NT2/D1 (cell line): Measurements from ENCODE around the gene TIMM8B.
"Not testable (repeated sequence)": the region's sequence is repeated elsewhere in the genome, so short reads cannot be mapped to it uniquely, and the experiment has no call there.

Source experiments
- DNase-seq: peaks from one replicate; pipeline ENCODE4 v3.0.0-alpha.2; 2011; ENCODE audit warnings: low read depth, low spot score
- H3K27me3 ChIP-seq: 2 replicates; pipeline ENCODE4 v1.6.0; 2011; ENCODE audit warnings: mild to moderate bottlenecking; ENCODE audit not compliant: insufficient read length, insufficient read depth
- H3K36me3 ChIP-seq: 2 replicates; pipeline ENCODE4 v1.6.1; 2011; ENCODE audit warnings: mild to moderate bottlenecking, low read length, mixed read lengths; ENCODE audit not compliant: insufficient read depth, insufficient read length
- H3K4me1 ChIP-seq: 2 replicates; pipeline ENCODE4 v1.5.1; 2011; ENCODE audit not compliant: insufficient read depth, insufficient read length
- H3K4me3 ChIP-seq: 2 replicates; pipeline ENCODE4 v1.5.1; 2011; ENCODE audit warnings: low read depth; ENCODE audit not compliant: insufficient read length
- H3K9ac ChIP-seq: 2 replicates; pipeline ENCODE4 v1.6.0; 2011; ENCODE audit warnings: low read depth; ENCODE audit not compliant: insufficient read length
- H3K9me3 ChIP-seq: 2 replicates; pipeline ENCODE4 v1.5.1; 2011; ENCODE audit warnings: mild to moderate bottlenecking, low read length; ENCODE audit not compliant: insufficient read depth
- SUZ12 ChIP-seq: IDR thresholded peaks from 2 replicates; pipeline ENCODE4 v1.6.1; 2011; ENCODE audit not compliant: insufficient read length, insufficient read depth; ENCODE audit errors: extremely low read depth
- YY1 ChIP-seq: IDR thresholded peaks from 2 replicates; pipeline ENCODE4 v1.6.1; 2011; ENCODE audit not compliant: insufficient read length, insufficient read depth
- ZNF274 ChIP-seq: IDR thresholded peaks from 2 replicates; pipeline ENCODE4 v1.6.1; 2011; ENCODE audit warnings: mild to moderate bottlenecking, low read depth, low read length

TIMM8B gene

DNA sequence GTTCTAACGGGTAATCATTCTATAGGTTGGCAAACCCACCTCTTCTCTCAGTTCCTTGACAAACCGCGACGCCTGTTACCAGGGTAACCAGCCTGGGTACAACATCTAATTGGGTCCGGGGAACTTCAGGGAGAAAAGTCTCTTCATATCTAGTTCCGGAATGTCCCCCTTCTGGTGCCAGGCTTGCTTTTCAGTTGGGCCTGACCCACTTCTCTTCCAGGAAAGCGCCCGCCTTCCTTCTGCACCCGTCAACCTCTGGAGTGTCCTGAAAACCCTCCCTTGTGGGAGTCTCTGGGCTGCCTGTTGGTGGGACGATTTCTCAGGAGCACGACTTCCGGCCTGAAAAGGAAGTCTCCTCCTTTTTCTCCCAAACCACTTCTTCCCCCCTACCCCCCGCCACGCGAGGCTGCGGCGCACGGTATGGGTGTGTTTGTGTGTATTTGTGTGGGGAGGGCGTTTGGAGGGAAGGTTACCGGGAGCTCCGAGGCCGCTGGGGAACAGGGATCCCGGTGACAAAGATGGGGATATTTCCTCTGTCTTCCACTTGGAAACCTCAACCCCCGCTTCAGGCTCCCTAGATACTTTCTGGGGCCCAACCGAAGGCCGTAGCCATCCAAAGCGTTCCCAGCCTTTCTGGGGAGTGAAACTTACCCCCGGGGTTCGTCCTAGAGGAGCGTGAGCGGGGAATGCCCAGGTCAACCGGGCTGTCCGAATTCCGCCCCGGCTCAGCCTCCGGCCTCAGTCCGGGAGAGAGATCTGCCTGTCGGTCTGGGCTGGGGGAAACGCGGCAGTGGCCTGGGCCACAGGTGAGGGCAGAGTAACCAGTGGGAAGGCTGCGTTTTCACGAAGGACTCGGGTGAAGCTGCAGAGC lies 12.4 kb downstream of the TIMM8B start, which contains the start of the genes NKAPD1 and PIH1D2:
TSS of gene NKAPD1 (plus strand) at position 359 of the 871 bp plus-strand sequence. CDS start 1,276 bp downstream, outside the sequence.
TSS of gene PIH1D2 (minus strand) at position 77 of the 871 bp plus-strand sequence. CDS start 843 bp downstream, outside the sequence.
- peaks cover 29% of the 10 kb centered on the region for H3K36me3 ChIP-seq
- H3K4me1 ChIP-seq, result no peaks in the 10 kb centered on the region
- TF ChIP-seq YY1 (no peak), ZNF274 (no peak), SUZ12 (no peak)
- H3K27me3 ChIP-seq, result no peaks in the 10 kb centered on the region
- peak; percentile 75 for DNase-seq
- H3K9ac ChIP-seq, result peak within 1 kb of the TSS; percentile 90
- peak within 1 kb of the TSS; percentile 94 for H3K4me3 ChIP-seq
- H3K9me3 ChIP-seq, result no peaks in the 10 kb centered on the region

DNA sequence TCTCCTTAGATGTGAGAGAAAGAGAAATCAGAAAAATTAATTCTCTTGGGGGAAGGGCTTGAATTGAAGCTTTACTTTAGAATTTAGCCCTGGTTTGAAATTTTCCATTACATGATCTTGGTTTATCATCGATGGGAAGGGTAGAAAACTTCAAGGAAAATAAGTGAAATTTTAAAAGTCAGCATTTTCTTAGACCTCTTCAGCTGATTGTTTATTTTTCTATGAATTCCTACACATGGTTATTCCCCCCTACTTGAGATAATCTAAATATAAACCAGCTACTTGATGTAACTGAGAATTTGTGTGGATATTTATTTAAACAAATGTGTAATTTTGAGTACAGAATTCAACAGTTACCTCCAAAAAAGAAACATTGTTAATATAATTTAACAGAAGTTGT lies 23.6 kb downstream of the TIMM8B start:
- H3K9ac ChIP-seq, result no peak overlapping the region
- TF ChIP-seq ZNF274 (no peak), YY1 (no peak), SUZ12 (no peak)
- H3K36me3 ChIP-seq, result peaks cover 49% of the 10 kb centered on the region
- no peaks in the 10 kb centered on the region for H3K27me3 ChIP-seq
- no peaks in the 10 kb centered on the region for H3K4me1 ChIP-seq
- no peaks in the 10 kb centered on the region for H3K9me3 ChIP-seq
- no peak overlapping the region for H3K4me3 ChIP-seq
- DNase-seq, result no peak

GRCh38 chr11:112058103-112058502 lies 28.5 kb downstream of the TIMM8B start:
- no peak for TF ChIP-seq SUZ12
- no peak for TF ChIP-seq YY1
- TF ChIP-seq ZNF274, result no peak
- Histone ChIP-seq H3K4me3 (no peak overlapping the region), H3K27me3 (no peaks in the 10 kb centered on the region), H3K4me1 (no peaks in the 10 kb centered on the region), H3K9ac (no peak overlapping the region), H3K36me3 (peaks cover 62% of the 10 kb centered on the region), H3K9me3 (no peaks in the 10 kb centered on the region)
- no peak for DNase-seq

DNA sequence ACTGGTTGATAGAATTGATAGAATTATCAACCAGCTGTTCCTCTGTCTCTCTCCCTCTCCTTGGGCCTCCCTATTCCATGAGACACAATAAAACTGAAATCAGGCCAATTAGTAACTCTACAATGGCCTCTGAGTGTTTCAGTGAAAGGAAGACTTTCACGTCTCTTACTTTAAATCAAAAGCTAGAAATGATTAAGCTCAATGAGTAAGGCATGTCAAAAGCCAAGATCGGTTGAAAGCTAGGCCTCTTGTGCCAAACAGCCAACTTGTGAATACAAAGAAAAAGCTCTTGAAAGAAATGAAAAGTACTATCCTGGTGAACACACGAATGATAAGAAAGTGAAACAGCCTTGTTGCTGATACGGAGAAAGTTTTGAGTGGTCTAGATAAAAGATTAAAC lies 29.4 kb downstream of the TIMM8B start:
- H3K27me3 ChIP-seq, result no peaks in the 10 kb centered on the region
- no peak for TF ChIP-seq SUZ12
- no peak for TF ChIP-seq YY1
- no peaks in the 10 kb centered on the region for H3K4me1 ChIP-seq
- no peak for DNase-seq
- no peak overlapping the region for H3K4me3 ChIP-seq
- H3K36me3 ChIP-seq, result peaks cover 59% of the 10 kb centered on the region
- no peak overlapping the region for H3K9ac ChIP-seq
- no peaks in the 10 kb centered on the region for H3K9me3 ChIP-seq

GRCh38 chr11:112051768-112052167 lies 34.8 kb downstream of the TIMM8B start:
- Histone ChIP-seq H3K36me3 (peaks cover 37% of the 10 kb centered on the region), H3K9ac (no peak overlapping the region)
- TF ChIP-seq ZNF274, result no peak
- no peak for TF ChIP-seq SUZ12
- no peak for TF ChIP-seq YY1

GRCh38 chr11:112050721-112051120 lies 35.8 kb downstream of the TIMM8B start:
- no peaks in the 10 kb centered on the region for H3K27me3 ChIP-seq
- H3K9ac ChIP-seq, result no peak overlapping the region
- no peaks in the 10 kb centered on the region for H3K4me1 ChIP-seq
- TF ChIP-seq YY1 (no peak), SUZ12 (no peak), ZNF274 (no peak)
- peaks cover 42% of the 10 kb centered on the region for H3K36me3 ChIP-seq
- H3K4me3 ChIP-seq, result no peak overlapping the region
- H3K9me3 ChIP-seq, result no peaks in the 10 kb centered on the region
- DNase-seq, result no peak

More at GRCh38 chr11:112051768-112052167, 34.8 kb downstream of the TIMM8B start:
- DNase-seq, result no peak
- H3K4me1 ChIP-seq, result no peaks in the 10 kb centered on the region
- H3K4me3 ChIP-seq, result no peak overlapping the region
- H3K9me3 ChIP-seq, result no peaks in the 10 kb centered on the region
- H3K27me3 ChIP-seq, result no peaks in the 10 kb centered on the region

DNA sequence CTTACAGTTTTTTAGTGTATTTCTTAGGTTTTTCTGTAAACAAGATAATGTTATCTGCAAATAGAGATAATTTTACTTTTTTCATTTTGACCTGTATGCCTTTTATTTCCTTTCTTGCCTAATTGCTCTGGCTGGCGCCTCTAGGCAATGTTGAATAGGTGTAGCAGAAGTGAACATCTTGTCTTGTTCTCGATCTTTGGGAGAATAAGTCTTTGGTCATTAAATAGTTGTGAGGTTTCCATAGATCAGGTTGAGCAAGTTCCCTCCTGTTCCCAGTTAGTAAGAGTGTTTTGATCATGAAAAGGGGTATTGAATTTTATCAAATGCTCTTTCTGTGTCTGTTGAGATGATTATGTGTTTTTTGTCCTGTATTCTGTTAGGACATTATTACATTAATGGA lies 36.8 kb downstream of the TIMM8B start:
- Histone ChIP-seq H3K4me1 (no peaks in the 10 kb centered on the region), H3K4me3 (no peak overlapping the region), H3K9ac (no peak overlapping the region), H3K36me3 (peaks cover 50% of the 10 kb centered on the region), H3K27me3 (no peaks in the 10 kb centered on the region), H3K9me3 (no peaks in the 10 kb centered on the region)
- TF ChIP-seq SUZ12, result no peak
- TF ChIP-seq YY1, result no peak
- TF ChIP-seq ZNF274, result no peak
- no peak for DNase-seq

DNA sequence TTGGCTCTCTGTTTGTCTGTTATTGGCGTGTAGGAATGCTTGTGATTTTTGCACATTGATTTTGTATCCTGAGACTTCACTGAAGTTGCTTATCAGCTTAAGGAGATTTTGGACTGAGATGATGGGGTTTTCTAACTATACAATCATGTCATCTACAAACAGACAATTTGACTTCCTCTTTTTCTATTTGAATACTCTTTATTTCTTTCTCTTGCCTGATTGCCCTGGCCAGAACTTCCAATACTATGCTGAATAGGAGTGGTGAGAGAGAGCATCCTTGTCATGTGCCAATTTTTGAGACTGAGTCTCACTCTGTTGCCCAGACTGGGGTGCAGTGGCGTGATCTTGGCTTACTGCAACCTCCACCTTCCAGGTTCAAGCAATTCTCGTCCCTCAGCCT lies 38.3 kb downstream of the TIMM8B start:
- not testable (repeated sequence) for H3K9ac ChIP-seq, H3K4me1 ChIP-seq
- H3K36me3 ChIP-seq, result peaks cover 53% of the 10 kb centered on the region

DNA sequence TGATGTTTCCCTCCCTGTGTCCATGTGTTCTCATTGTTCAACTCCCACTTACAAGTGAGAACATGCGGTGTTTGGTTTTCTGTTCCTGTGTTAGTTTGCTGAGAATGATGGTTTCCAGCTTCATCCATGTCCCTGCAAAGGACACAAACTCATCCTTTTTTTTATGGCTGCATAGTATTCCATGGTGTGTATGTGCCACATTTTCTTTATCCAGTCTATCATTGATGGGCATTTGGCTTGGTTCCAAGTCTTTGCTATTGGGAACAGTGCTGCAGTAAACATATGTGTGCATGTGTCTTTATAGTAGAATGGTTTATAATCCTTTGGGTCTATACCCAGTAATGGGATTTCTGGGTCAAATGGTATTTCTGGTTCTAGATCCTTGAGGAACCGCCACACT lies 39.9 kb downstream of the TIMM8B start:
- not testable (repeated sequence) for H3K9me3 ChIP-seq, H3K4me3 ChIP-seq, H3K9ac ChIP-seq, H3K4me1 ChIP-seq, DNase-seq, H3K27me3 ChIP-seq
- H3K36me3 ChIP-seq, result peaks cover 45% of the 10 kb centered on the region

More for the DNA sequence above, 38.3 kb downstream of the TIMM8B start:
- H3K9me3 ChIP-seq, H3K27me3 ChIP-seq, H3K4me3 ChIP-seq, DNase-seq: not testable (repeated sequence)
